Measurements from ENCODE around the gene ZDHHC24. TPM values are rescaled to one million over a fixed set of nuclear protein-coding genes. Genes with fewer than 3 reads are reported as not detected.
A peak's percentile ranks its signal among the peaks of the same experiment; 100 is the strongest.

ZDHHC24 gene, protein sequence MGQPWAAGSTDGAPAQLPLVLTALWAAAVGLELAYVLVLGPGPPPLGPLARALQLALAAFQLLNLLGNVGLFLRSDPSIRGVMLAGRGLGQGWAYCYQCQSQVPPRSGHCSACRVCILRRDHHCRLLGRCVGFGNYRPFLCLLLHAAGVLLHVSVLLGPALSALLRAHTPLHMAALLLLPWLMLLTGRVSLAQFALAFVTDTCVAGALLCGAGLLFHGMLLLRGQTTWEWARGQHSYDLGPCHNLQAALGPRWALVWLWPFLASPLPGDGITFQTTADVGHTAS
- total RNA-seq (10 to 100 TPM in 1 of 2 donors, 1 to 10 TPM in 1; 9.3 to 14.7 TPM), polyA plus RNA-seq (1 to 10 TPM; 4.1 to 9.3 TPM)
- long read RNA-seq, donor 1, full-length matches to known transcripts, result 47 of 66 reads
- long read RNA-seq, donor 1, partial matches to known transcripts, result 1 of 66 reads
- long read RNA-seq, donor 1, other reads (novel, unspliced or antisense), result 18 of 66 reads
- long read RNA-seq, donor 2, full-length matches to known transcripts, result 7 of 19 reads
- long read RNA-seq, donor 2, partial matches to known transcripts, result 2 of 19 reads
- long read RNA-seq, donor 2, other reads (novel, unspliced or antisense), result 10 of 19 reads

DNA sequence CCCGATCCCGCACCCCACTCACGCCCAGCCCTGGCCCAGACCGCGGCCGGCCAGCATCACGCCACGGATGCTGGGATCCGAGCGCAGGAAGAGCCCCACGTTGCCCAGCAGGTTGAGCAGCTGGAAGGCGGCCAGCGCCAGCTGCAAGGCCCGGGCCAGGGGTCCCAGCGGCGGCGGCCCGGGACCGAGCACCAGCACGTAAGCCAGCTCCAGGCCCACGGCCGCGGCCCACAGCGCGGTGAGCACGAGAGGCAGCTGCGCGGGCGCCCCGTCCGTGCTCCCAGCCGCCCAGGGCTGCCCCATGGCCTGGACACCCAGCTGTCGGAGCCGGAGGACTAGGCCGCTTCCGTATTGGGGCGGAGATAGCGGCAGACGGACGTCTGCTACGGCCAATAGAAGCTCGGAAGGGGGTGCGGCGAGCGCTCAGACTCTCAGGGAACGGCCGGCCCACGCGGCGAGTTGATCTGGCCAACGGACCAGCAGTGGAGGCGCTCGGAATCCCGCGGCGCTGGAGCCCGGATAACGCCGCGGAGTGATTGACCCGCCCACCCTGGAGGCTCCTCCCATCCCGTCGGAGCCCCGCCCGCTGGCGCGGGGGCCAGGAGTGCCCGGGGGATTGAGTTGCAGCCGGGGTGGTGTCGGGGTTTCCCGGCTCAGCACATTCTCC, at the start of gene ZDHHC24:
ZDHHC24 (minus strand) TSS at position 348 of the 667 bp plus-strand sequence; CDS start at position 303, 45 bp downstream.
- Histone ChIP-seq H3K4me1 (ENCODE audit: control insufficient read depth in 1 of 2, insufficient read depth in 2 of 2, low read length in 2 of 2) (no peaks in the 10 kb centered on the region), H3K36me3 (ENCODE audit: control insufficient read depth in 1 of 2, insufficient read depth in 2 of 2, low read length in 1 of 2) (no peaks in the 10 kb centered on the region), H3K9me3 (ENCODE audit: control insufficient read depth, low read length) (no peaks in the 10 kb centered on the region), H3K4me3 (ENCODE audit: low read length in 2 of 2) (peak within 1 kb of the TSS; percentile 71 to 78), H3K27me3 (ENCODE audit: control insufficient read depth in 1 of 2, insufficient read depth in 2 of 2, low read length in 1 of 2) (no peaks in the 10 kb centered on the region), H3K27ac (ENCODE audit: low read depth in 1 of 2, low read length in 2 of 2) (no peak within 1 kb of the TSS)
- intact Hi-C loops (cut with DNase I), result no loop called here
- ATAC-seq (ENCODE audit: low FRiP score) (peak; percentile 97), DNase-seq (peak; percentile 99)
- 0 to 1% methylated on average over 71 of the region's 71 CpGs for WGBS, 2 donors

DNA sequence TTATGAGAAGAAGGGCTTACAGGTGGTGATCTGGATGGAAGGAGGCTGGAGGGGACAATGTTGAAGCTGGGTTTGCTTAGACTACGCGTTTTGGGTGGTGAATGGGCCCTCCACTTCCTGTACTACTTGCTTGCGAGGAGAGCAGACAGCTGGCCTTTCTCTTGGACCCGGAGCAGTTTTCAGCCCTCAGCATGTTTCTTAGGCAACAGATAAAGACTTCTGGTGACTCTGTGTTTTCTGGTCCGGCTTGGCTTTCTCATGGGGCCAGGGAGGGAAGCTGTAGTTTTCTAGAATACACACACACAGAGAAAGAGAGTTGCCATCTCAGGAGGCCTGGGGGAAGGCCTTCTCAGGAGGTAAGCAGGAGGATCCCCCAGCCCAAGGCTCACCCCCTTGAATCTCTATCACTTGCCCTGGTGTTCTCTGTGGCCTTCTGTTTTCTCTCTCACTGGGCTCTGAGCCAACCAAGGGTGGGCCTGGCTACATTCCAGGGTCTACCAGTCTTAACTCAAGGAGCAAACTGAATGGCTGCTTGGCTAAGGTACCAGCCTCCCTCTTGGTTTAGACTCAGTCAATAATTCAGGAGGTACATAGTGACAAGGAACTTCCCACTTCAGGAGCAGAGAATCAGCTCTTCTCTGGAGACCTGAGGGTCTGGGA, 49.5 kb upstream of the ZDHHC24 start:
- Histone ChIP-seq H3K27ac (ENCODE audit: low read depth in 1 of 2, low read length in 2 of 2) (no peak overlapping the region), H3K4me3 (ENCODE audit: low read length in 2 of 2) (no peak overlapping the region), H3K9me3 (ENCODE audit: control insufficient read depth, low read length) (no peaks in the 10 kb centered on the region), H3K4me1 (ENCODE audit: control insufficient read depth in 1 of 2, insufficient read depth in 2 of 2, low read length in 2 of 2) (peaks cover 0 to 3% of the 10 kb centered on the region in 2 donors), H3K27me3 (ENCODE audit: control insufficient read depth in 1 of 2, insufficient read depth in 2 of 2, low read length in 1 of 2) (no peaks in the 10 kb centered on the region), H3K36me3 (ENCODE audit: control insufficient read depth in 1 of 2, insufficient read depth in 2 of 2, low read length in 1 of 2) (no peaks in the 10 kb centered on the region)
- 19 to 20% methylated on average over 5 of the region's 5 CpGs for WGBS, 2 donors
- intact Hi-C loops (cut with DNase I), result no loop called here
- DNase-seq, result peak in 1 of 2 donors; percentile 61
- no peak for ATAC-seq (ENCODE audit: low FRiP score)

DNA sequence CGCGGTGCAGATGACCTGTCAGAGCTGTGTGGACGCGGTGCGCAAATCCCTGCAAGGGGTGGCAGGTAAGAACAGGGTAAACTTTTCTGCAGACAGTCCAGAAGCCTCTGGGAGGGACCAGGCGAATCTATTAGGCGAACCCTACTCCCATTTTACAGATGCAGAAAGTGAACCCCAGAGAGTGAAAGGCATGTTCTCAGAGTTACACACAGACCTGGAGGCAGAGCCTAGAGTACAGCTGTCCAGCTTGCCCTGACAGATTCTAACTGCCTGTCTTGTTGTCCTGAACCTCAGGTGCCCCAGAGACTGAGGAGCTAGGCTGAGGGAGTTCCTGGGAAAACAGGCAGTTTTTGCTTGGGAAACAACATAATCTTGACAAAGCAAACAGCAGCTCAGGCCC, 47.8 kb upstream of the ZDHHC24 start:
- intact Hi-C loops (cut with DNase I), result no loop called here
- WGBS, 2 donors, result 57 to 62% methylated on average over 7 of the region's 7 CpGs
- DNase-seq (no peak), ATAC-seq (ENCODE audit: low FRiP score) (no peak)
- Histone ChIP-seq H3K4me1 (ENCODE audit: control insufficient read depth in 1 of 2, insufficient read depth in 2 of 2, low read length in 2 of 2) (peaks cover 0 to 3% of the 10 kb centered on the region in 2 donors), H3K9me3 (ENCODE audit: control insufficient read depth, low read length) (no peaks in the 10 kb centered on the region), H3K27me3 (ENCODE audit: control insufficient read depth in 1 of 2, insufficient read depth in 2 of 2, low read length in 1 of 2) (no peaks in the 10 kb centered on the region), H3K27ac (ENCODE audit: low read depth in 1 of 2, low read length in 2 of 2) (no peak overlapping the region), H3K4me3 (ENCODE audit: low read length in 2 of 2) (peak overlapping the region; percentile 49 to 55), H3K36me3 (ENCODE audit: control insufficient read depth in 1 of 2, insufficient read depth in 2 of 2, low read length in 1 of 2) (no peaks in the 10 kb centered on the region)

DNA sequence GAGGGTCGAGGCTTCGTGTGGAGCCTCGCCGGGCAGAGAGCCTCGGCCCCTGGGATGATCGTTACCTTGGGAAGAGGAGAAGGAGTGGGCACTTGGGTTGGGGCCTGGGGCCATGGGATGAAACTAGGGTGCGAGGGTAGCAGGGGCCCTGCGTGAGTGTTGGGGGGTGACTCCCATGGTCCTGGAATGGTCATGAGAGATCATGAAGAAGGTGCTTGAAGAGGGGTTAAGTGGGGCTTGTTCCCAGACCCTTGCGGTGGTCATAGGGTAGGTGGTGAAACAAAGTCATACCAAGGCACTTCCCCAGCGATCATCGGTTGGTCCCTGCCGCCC, 47.4 kb upstream of the ZDHHC24 start:
- H3K27ac ChIP-seq (ENCODE audit: low read depth in 1 of 2, low read length in 2 of 2), result peak overlapping the region in 1 of 2 donors; percentile 50
- intact Hi-C loops (cut with DNase I), result no loop called here

DNA sequence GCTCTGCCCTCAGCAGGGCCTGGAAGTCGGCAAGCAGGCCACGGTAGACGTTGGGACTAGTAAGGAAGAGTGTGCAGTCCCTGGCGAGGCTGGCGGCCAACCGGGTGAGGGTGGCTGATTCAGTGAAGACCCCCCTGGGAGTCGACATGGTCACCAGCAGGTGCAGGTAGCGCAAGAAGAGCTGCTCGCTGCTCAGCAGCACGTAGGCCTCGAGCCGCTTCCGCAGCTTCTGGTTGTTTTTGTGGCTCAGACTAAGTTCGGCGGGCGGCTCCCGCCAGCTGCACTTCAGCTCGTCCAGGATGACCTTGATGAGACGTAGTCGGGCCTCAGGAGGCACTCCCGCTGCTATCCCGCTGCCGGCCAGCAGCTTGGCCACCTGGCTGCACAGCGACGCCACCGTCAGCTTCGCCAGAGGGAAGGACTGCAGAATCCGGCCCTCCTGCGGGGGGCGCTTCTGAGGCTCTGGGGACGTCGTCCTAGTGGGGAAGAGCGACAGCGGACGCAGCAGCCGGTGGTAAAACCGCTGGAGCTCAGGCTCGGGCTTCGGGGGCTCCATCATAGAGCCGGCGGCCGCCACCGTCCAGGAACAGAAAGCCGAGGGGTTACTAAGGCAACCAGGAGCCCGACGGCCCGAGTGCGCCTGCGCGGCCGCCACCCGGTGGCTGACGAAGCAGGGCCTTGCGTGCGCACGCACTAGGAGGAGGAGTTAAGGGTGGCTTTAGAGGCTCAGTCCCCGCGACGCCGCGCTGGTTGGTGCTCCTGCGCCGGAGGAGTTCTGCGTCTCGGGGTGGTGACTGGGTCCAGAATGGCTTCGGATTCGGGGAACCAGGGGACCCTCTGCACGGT, 46.8 kb upstream of the ZDHHC24 start, which contains the start of the genes CCDC87 and CCS:
CCDC87 (minus strand) TSS at position 607 of the 846 bp plus-strand sequence; CDS start at position 559, 48 bp downstream.
CCS (plus strand) TSS at position 729 of the 846 bp plus-strand sequence; CDS start at position 806, 77 bp downstream.
- H3K9me3 ChIP-seq (ENCODE audit: control insufficient read depth, low read length), result no peaks in the 10 kb centered on the region
- no peaks in the 10 kb centered on the region for H3K27me3 ChIP-seq (ENCODE audit: control insufficient read depth in 1 of 2, insufficient read depth in 2 of 2, low read length in 1 of 2)
- peak within 1 kb of the TSS; percentile 49 to 55 for H3K4me3 ChIP-seq (ENCODE audit: low read length in 2 of 2)
- DNase-seq (peak; percentile 99 to 100), ATAC-seq (ENCODE audit: low FRiP score) (peak; percentile 98)
- H3K4me1 ChIP-seq (ENCODE audit: control insufficient read depth in 1 of 2, insufficient read depth in 2 of 2, low read length in 2 of 2), result peaks cover 0 to 3% of the 10 kb centered on the region in 2 donors
- peak within 1 kb of the TSS in 1 of 2 donors; percentile 50 for H3K27ac ChIP-seq (ENCODE audit: low read depth in 1 of 2, low read length in 2 of 2)
- 14 to 15% methylated on average over 68 of the region's 68 CpGs for WGBS, 2 donors
- no peaks in the 10 kb centered on the region for H3K36me3 ChIP-seq (ENCODE audit: control insufficient read depth in 1 of 2, insufficient read depth in 2 of 2, low read length in 1 of 2)
- intact Hi-C loops (cut with DNase I), result no loop called here

More for the DNA sequence above, 47.4 kb upstream of the ZDHHC24 start:
- ATAC-seq (ENCODE audit: low FRiP score) (peak; percentile 20), DNase-seq (no peak)
- WGBS, 2 donors, result 6 to 8% methylated on average over 12 of the region's 12 CpGs
- Histone ChIP-seq H3K36me3 (ENCODE audit: control insufficient read depth in 1 of 2, insufficient read depth in 2 of 2, low read length in 1 of 2) (no peaks in the 10 kb centered on the region), H3K4me3 (ENCODE audit: low read length in 2 of 2) (peak overlapping the region; percentile 49 to 55), H3K27me3 (ENCODE audit: control insufficient read depth in 1 of 2, insufficient read depth in 2 of 2, low read length in 1 of 2) (no peaks in the 10 kb centered on the region), H3K4me1 (ENCODE audit: control insufficient read depth in 1 of 2, insufficient read depth in 2 of 2, low read length in 2 of 2) (peaks cover 0 to 3% of the 10 kb centered on the region in 2 donors), H3K9me3 (ENCODE audit: control insufficient read depth, low read length) (no peaks in the 10 kb centered on the region)

DNA sequence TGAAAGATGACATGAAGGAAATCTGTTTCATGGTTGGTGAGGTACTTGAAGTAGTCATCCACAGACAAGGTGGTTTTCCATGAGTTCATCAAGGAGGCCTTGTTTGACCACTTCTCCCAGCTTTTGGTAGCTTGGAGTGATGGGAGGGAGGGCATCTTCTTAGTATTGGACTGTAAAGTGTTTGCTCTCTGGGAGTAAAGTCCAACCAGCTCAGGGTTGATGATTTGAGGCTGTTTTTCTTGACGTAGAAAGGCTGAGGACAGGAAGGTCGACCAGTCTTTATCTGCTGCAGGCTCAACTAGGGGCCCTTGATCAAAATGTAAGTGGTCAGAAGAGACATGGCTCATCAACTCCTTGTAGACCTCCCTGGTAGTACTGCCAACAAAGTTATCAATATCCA, 45.3 kb upstream of the ZDHHC24 start:
- H3K27me3 ChIP-seq (ENCODE audit: control insufficient read depth in 1 of 2, insufficient read depth in 2 of 2, low read length in 1 of 2), result no peaks in the 10 kb centered on the region
- intact Hi-C loops (cut with DNase I), result no loop called here
- H3K9me3 ChIP-seq (ENCODE audit: control insufficient read depth, low read length), result no peaks in the 10 kb centered on the region
- no peaks in the 10 kb centered on the region for H3K36me3 ChIP-seq (ENCODE audit: control insufficient read depth in 1 of 2, insufficient read depth in 2 of 2, low read length in 1 of 2)
- no peak overlapping the region for H3K27ac ChIP-seq (ENCODE audit: low read depth in 1 of 2, low read length in 2 of 2)
- DNase-seq, result no peak
- H3K4me3 ChIP-seq (ENCODE audit: low read length in 2 of 2), result no peak overlapping the region
- 84 to 88% methylated on average over 2 of the region's 2 CpGs for WGBS, 2 donors
- peaks cover 0 to 3% of the 10 kb centered on the region in 2 donors for H3K4me1 ChIP-seq (ENCODE audit: control insufficient read depth in 1 of 2, insufficient read depth in 2 of 2, low read length in 2 of 2)
- no peak for ATAC-seq (ENCODE audit: low FRiP score)

DNA sequence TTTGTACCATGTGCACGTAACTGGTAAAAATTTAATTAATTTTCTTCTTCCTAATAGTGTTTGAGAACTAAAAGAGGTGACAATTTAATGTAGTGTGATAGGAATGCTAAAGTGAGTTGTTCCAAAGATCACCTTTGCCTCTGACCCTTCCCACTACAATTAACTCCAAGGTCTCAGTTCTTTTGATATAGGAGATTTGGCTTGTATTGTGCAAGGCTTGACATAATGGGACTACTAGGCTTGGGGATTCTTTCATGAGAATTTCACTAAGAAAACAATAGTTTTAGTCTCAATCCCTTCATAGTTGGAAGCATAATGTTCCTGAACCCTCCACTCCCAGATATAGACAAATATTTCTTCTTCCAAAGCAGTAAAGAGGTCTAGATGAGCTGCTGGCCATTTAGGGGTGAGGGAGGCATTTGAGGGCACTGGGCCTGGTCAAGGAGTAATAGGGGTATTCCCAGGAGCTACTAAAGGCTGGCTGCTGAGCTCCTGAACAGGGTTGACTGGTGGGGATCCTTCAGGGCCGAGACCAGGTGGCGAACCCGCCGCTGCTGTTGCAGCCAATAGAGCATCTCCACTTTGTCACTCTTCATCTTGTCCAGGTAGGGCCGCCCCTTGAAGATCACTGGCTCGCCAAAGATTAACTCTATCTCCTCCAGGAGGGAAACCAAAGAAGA, 44.3 kb upstream of the ZDHHC24 start:
- DNase-seq (no peak), ATAC-seq (ENCODE audit: low FRiP score) (no peak)
- no peaks in the 10 kb centered on the region for H3K9me3 ChIP-seq (ENCODE audit: control insufficient read depth, low read length)
- intact Hi-C loops (cut with DNase I), result no loop called here
- H3K4me1 ChIP-seq (ENCODE audit: control insufficient read depth in 1 of 2, insufficient read depth in 2 of 2, low read length in 2 of 2), result peaks cover 0 to 3% of the 10 kb centered on the region in 2 donors
- H3K36me3 ChIP-seq (ENCODE audit: control insufficient read depth in 1 of 2, insufficient read depth in 2 of 2, low read length in 1 of 2), result no peaks in the 10 kb centered on the region
- no peaks in the 10 kb centered on the region for H3K27me3 ChIP-seq (ENCODE audit: control insufficient read depth in 1 of 2, insufficient read depth in 2 of 2, low read length in 1 of 2)
- no peak overlapping the region for H3K4me3 ChIP-seq (ENCODE audit: low read length in 2 of 2)
- 95% methylated on average over 7 of the region's 7 CpGs for WGBS, 2 donors
- no peak overlapping the region for H3K27ac ChIP-seq (ENCODE audit: low read depth in 1 of 2, low read length in 2 of 2)

Data from aorta (tissue), 5 donors.